HCT116 (cell line): Measurements from ENCODE around the gene ABCB8. TPM values are rescaled to one million over a fixed set of nuclear protein-coding genes. Genes with fewer than 3 reads are reported as not detected.
"Not testable (repeated sequence)": the region's sequence is repeated elsewhere in the genome, so short reads cannot be mapped to it uniquely, and the experiment has no call there.

Source experiments
- ATAC-seq: fragments of 200-7000 bp; cut with Tn5 transposase; 2 replicates; pipeline ENCODE4 v1.9.1; 2020; ENCODE audit warnings: mild to moderate bottlenecking, moderate library complexity
- BruUV-seq: library from RNA; stranded (reverse); fragments of 400-500 nt; replicated peaks from 2 replicates; lab custom pipeline; 2021; lab: Mats Ljungman, UMichigan
- CTCF ChIA-PET: fragments of 300-600 bp; sonication (Branson Sonifier 250); formaldehyde crosslinking; loops from one replicate; lab custom pipeline; 2021; ENCODE audit warnings: antibody characterized with exemption; lab: Charles Lee
- POLR2A ChIA-PET: fragments of 300-600, 350-600 bp; sonication (Branson Sonifier 250); formaldehyde crosslinking; loops from one replicate; lab custom pipeline; 2021; ENCODE audit warnings: antibody characterized with exemption; lab: Charles Lee
- RAD21 ChIA-PET, 2 experiments: fragments of 300-600 bp; sonication (Branson Sonifier 250); formaldehyde crosslinking; loops; one replicate each; lab custom pipeline; 2023; ENCODE audit warnings: low total read pairs in 2 of 2; ENCODE audit not compliant: uncharacterized antibody in 2 of 2, unreplicated experiment in 2 of 2, low non-redundant PET in 1 of 2; lab: Charles Lee
- DNase-seq: peaks from one replicate; pipeline ENCODE4 v3.0.0-alpha.2; 2010; ENCODE audit warnings: low read depth, low spot score
- H2AFZ ChIP-seq: fragments of 200-600 bp; shearing (Covaris generic), sonication (generic); 2 replicates; pipeline ENCODE4 v1.6.1; 2017; ENCODE audit warnings: low read depth, mixed run types, mixed read lengths, antibody characterized with exemption, low read length; ENCODE audit not compliant: poor library complexity, severe bottlenecking
- H3K27ac ChIP-seq: 2 replicates; pipeline ENCODE4 v1.5.1; 2012; ENCODE audit warnings: low read depth, low read length
- H3K27me3 ChIP-seq: fragments of 200-600 bp; sonication (generic); 2 replicates; pipeline ENCODE4 v1.6.1; 2016; ENCODE audit warnings: mixed run types, low read length, mixed read lengths; ENCODE audit not compliant: insufficient read depth
- H3K36me3 ChIP-seq, 2 experiments: fragments of 200-500 bp in 1 of 2; fragments of 200-600 bp in 1 of 2; sonication (Bioruptor generic) in 1 of 2; sonication (generic) in 1 of 2; 2 replicates each; pipeline versions ENCODE4 v1.5.1 to v1.6.1; 2014 to 2016; ENCODE audit warnings: low read length in 2 of 2, inconsistent platforms in 1 of 2, mixed read lengths in 1 of 2, mixed run types in 1 of 2; ENCODE audit not compliant: insufficient read depth in 2 of 2, control insufficient read depth in 1 of 2
- H3K4me1 ChIP-seq, 2 experiments: fragments of 200-600 bp in 1 of 2; sonication (generic) in 1 of 2; 2 replicates each; pipeline versions ENCODE4 v1.5.1 to v1.6.1; 2012 to 2017; ENCODE audit warnings: low read length in 2 of 2, inconsistent platforms in 1 of 2, mild to moderate bottlenecking in 1 of 2, mixed read lengths in 1 of 2, mixed run types in 1 of 2, moderate library complexity in 1 of 2; ENCODE audit not compliant: insufficient read depth in 2 of 2, control insufficient read depth in 1 of 2
- H3K4me2 ChIP-seq: fragments of 200-600 bp; sonication (generic); 2 replicates; pipeline ENCODE4 v1.6.1; 2017; ENCODE audit warnings: mixed run types, low read length, mixed read lengths
- H3K4me3 ChIP-seq, 2 experiments: fragments of 200-600 bp in 1 of 2; sonication (generic) in 1 of 2; replicated peaks in 1 of 2; 2 replicates each; pipeline ENCODE4 v1.5.1; 2011 to 2016; ENCODE audit warnings: low read length in 2 of 2, control low read depth in 1 of 2, low read depth in 1 of 2, mild to moderate bottlenecking in 1 of 2, mixed read lengths in 1 of 2, mixed run types in 1 of 2
- H3K79me2 ChIP-seq: fragments of 200-600 bp; sonication (generic); 2 replicates; pipeline ENCODE4 v1.6.1; 2017; ENCODE audit warnings: mild to moderate bottlenecking, mixed run types, low read length, moderate library complexity, mixed read lengths; ENCODE audit not compliant: insufficient read depth
- H3K9ac ChIP-seq: fragments of 200-600 bp; sonication (generic); 2 replicates; pipeline ENCODE4 v1.6.1; 2016; ENCODE audit warnings: low read length, mixed read lengths
- H3K9me2 ChIP-seq: fragments of 200-600 bp; sonication (generic), shearing (Covaris generic); 2 replicates; pipeline ENCODE4 v1.6.1; 2017; ENCODE audit warnings: mixed run types, mild to moderate bottlenecking, moderate library complexity; ENCODE audit not compliant: insufficient read depth
- H3K9me3 ChIP-seq, 2 experiments: fragments of 200-500 bp in 1 of 2; fragments of 200-600 bp in 1 of 2; sonication (Bioruptor generic) in 1 of 2; sonication (generic) in 1 of 2; 2 replicates each; pipeline ENCODE4 v1.6.1; 2014 to 2017; ENCODE audit warnings: low read length in 2 of 2, mixed read lengths in 2 of 2, inconsistent platforms in 1 of 2, low read depth in 1 of 2, mild to moderate bottlenecking in 1 of 2, mixed run types in 1 of 2, moderate library complexity in 1 of 2; ENCODE audit not compliant: control insufficient read depth in 1 of 2, insufficient read depth in 1 of 2
- H4K20me1 ChIP-seq: fragments of 200-600 bp; sonication (generic), shearing (Covaris generic); 2 replicates; pipeline ENCODE4 v1.6.1; 2017; ENCODE audit warnings: mixed run types, mild to moderate bottlenecking, moderate library complexity; ENCODE audit not compliant: insufficient read depth
- CEBPB ChIP-seq: IDR thresholded peaks from 2 replicates; pipeline ENCODE4 v1.6.1; 2012; ENCODE audit warnings: low read depth
- JUND ChIP-seq: IDR thresholded peaks from 2 replicates; pipeline ENCODE4 v1.6.1; 2012
- POLR2AphosphoS5 ChIP-seq: IDR thresholded peaks from 2 replicates; pipeline ENCODE4 v1.6.1; 2011; ENCODE audit warnings: mild to moderate bottlenecking, low read depth, low read length, moderate library complexity
- RAD21 ChIP-seq: IDR thresholded peaks from 2 replicates; pipeline ENCODE4 v1.6.1; 2012; ENCODE audit warnings: low read depth, mild to moderate bottlenecking
- intact Hi-C: fragments of 100-400 bp; cut with micrococcal nuclease; formaldehyde crosslinking; loops from 2 replicates; pipeline ENCODE4 v1.10.0; 2022
- total RNA-seq: library from RNA; stranded (reverse); gene quantifications from one replicate; pipeline ENCODE4 v1.2.1, GENCODE V29; 2021; ENCODE audit not compliant: unreplicated experiment

ABCB8 gene
- total RNA-seq, 1 experiment from 2014 or later: 55.2 TPM

GRCh38 chr7:151040616-151041375 is 12.5 kb downstream of the ABCB8 start:
- Histone ChIP-seq H3K79me2 (no peaks in the 10 kb centered on the region), H3K4me2 (no peak overlapping the region), H3K9ac (no peak overlapping the region), H3K9me2 (no peaks in the 10 kb centered on the region), H3K27ac (no peak overlapping the region), H3K36me3 (peaks cover 0 to 6% of the 10 kb centered on the region in 2 experiments; a peak in 1 of 4 replicates), H3K4me1 (peaks cover 16 to 19% of the 10 kb centered on the region in 2 experiments), H3K27me3 (no peaks in the 10 kb centered on the region), H2AFZ (no peak overlapping the region), H4K20me1 (no peaks in the 10 kb centered on the region), H3K9me3 (no peaks in the 10 kb centered on the region), H3K4me3 (no peak overlapping the region)
- intact Hi-C loops: no loop called here
- DNase-seq (no peak), ATAC-seq (no peak)
- CTCF ChIA-PET: no interaction called here
- POLR2A ChIA-PET: no interaction called here
- no TSS peak for BruUV-seq
- TF ChIP-seq JUND: no peak
- no peak for TF ChIP-seq RAD21
- no peak for TF ChIP-seq CEBPB
- no peak for TF ChIP-seq POLR2AphosphoS5
- RAD21 ChIA-PET: no interaction called here

GRCh38 chr7:151043449-151043848 is 15.2 kb downstream of the ABCB8 start:
- RAD21 ChIA-PET: not testable (repeated sequence)

More at GRCh38 chr7:151043449-151043848, 15.2 kb downstream of the ABCB8 start:
- H2AFZ ChIP-seq, intact Hi-C loops, DNase-seq, H3K4me3 ChIP-seq, H3K4me2 ChIP-seq, BruUV-seq, H3K27ac ChIP-seq, H3K36me3 ChIP-seq, H3K9ac ChIP-seq, H3K27me3 ChIP-seq, H4K20me1 ChIP-seq, CTCF ChIA-PET, H3K9me3 ChIP-seq, H3K9me2 ChIP-seq, POLR2A ChIA-PET, H3K79me2 ChIP-seq, ATAC-seq: not testable (repeated sequence)
- peaks cover 16 to 18% of the 10 kb centered on the region in 2 experiments for H3K4me1 ChIP-seq
